Rectal smooth muscle tissue (tissue), 1 donor: ENCODE data around the gene KLK13.

Experiments
- H3K27ac ChIP-seq: one replicate; pipeline ENCODE4 v1.7.0; 2013; ENCODE audit warnings: low read depth, low read length, inconsistent platforms
- H3K27me3 ChIP-seq: one replicate; pipeline ENCODE4 v1.7.0; 2013; ENCODE audit warnings: low read length; ENCODE audit not compliant: control insufficient read depth, insufficient read depth
- H3K36me3 ChIP-seq: one replicate; pipeline ENCODE4 v1.7.0; 2013; ENCODE audit warnings: low read length; ENCODE audit not compliant: control insufficient read depth, insufficient read depth
- H3K4me1 ChIP-seq: one replicate; pipeline ENCODE4 v1.7.0; 2013; ENCODE audit warnings: low read length; ENCODE audit not compliant: control insufficient read depth, insufficient read depth
- H3K4me3 ChIP-seq: one replicate; pipeline ENCODE4 v1.7.0; 2013; ENCODE audit warnings: low read length
- H3K9ac ChIP-seq: one replicate; pipeline ENCODE4 v1.7.0; 2013; ENCODE audit warnings: low read length

The KLK13 gene

DNA sequence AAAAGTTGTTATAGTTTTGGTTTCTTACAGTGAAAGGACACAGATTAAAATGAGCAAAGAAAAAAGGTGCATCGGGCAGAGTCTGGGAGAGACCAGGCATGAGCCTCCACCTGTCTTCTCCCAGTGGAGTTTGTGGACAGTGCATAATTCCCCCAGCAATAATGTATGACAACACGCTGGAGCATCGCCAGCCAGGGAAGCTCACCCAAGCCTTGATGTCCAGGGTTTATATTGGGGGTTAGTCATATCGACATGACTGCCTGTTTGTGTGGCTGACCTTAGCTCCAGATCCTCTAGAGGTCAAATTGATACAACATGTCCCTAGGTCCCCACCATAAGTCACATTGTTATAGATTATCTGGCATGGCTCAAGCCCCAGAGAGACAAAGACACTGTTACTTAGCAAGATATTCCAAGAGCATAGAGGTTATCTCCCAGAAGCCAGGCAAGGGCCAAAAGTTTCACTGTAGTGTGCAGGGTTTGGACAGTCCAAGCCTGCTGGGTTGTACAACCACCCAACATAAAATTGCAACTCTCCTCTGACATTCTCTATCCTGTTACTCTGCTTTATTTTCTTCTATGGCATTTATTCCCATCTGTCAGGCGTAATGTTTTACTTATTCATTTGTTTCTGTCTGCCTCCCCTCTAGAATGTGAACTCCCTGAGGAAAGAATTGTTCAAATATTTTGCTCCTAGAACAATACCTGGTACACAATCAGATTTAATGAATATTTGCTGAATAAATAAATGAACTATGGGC lies 5.6 kb upstream of the KLK13 start:
- no peak overlapping the region for H3K4me3 ChIP-seq
- no peaks in the 10 kb centered on the region for H3K4me1 ChIP-seq
- no peak overlapping the region for H3K27ac ChIP-seq
- no peaks in the 10 kb centered on the region for H3K36me3 ChIP-seq
- no peak overlapping the region for H3K9ac ChIP-seq
- peaks cover 7% of the 10 kb centered on the region for H3K27me3 ChIP-seq

DNA sequence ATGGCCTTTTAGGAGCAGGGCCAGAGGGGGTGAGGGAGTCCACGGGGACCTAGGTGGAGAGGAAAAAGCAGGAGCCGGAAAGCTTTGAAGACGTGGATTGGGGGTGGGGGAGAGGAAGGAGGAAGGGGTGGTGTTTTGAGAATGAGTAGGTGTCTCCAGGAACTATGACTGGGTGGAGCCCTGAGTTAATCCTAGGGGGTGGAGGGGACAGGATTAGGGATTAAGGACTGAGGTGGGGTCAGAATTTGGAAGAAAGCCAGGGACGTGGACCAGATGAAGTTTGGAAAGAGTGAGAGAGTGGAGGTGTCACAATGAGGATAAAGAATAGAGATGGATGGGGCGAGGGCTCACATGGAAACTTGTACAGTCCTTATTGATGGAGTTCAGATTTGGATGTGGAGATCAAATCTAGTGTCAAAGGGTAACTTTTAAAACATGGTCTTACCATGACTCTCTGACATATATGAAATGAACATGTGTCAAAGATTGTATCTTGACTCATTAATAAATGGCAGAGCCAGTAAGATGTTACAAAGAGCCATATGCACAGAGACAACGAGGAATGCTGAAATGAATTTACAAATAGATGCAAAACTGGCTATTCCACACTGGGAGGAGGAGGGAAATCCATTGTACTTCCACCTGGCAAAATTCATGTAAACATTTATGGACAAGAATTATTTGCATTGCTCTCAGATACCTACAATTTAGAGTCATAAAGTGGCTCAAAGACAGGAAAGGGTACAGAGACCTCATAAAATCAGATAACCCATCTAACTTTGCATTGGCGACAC lies 1.7 kb upstream of the KLK13 start:
- H3K27ac ChIP-seq, result no peak overlapping the region
- H3K36me3 ChIP-seq, result no peaks in the 10 kb centered on the region
- no peaks in the 10 kb centered on the region for H3K4me1 ChIP-seq
- no peak overlapping the region for H3K9ac ChIP-seq
- H3K4me3 ChIP-seq, result no peak overlapping the region
- peaks cover 12% of the 10 kb centered on the region for H3K27me3 ChIP-seq

DNA sequence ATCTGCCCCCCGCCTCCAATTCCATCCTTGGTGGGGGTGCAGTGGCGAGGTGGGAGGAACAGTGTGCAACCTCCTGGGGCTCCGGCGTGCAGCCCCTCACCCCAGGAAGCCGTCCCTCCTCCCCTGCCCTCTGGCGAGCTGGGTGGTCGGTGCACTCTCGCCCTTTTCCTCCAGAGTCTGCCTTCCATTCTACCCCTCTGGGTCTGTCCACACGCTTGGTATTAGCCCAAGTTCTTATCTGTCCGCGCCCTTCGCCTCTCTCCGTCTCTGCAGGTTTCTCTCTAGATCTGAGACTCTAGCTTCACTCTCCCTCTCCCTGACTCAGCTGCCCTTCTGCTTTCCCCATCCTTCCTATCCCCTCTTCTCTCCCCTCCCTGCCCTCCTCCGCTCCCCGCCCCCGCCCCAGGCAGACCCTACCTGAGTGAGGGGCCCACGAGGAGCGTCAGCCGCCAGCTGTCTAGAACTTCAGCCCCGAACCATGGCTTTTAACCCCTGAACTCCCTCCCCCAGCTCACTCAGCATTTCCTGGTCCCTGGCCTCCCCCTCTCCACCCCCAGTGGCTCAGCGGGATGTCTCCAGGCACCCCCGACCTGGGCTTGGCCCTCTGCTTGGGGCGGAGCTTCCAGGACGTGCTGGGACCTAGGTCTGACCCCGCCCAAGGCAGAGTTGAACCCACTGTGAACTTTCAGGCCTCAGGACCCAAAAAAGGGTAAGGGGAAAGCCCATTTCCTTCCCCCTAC lies 499 bp upstream of the KLK13 start:
- peaks cover 12% of the 10 kb centered on the region for H3K27me3 ChIP-seq
- H3K4me3 ChIP-seq, result no peak overlapping the region
- H3K36me3 ChIP-seq, result no peaks in the 10 kb centered on the region
- no peaks in the 10 kb centered on the region for H3K4me1 ChIP-seq
- no peak overlapping the region for H3K9ac ChIP-seq
- H3K27ac ChIP-seq, result no peak overlapping the region

DNA sequence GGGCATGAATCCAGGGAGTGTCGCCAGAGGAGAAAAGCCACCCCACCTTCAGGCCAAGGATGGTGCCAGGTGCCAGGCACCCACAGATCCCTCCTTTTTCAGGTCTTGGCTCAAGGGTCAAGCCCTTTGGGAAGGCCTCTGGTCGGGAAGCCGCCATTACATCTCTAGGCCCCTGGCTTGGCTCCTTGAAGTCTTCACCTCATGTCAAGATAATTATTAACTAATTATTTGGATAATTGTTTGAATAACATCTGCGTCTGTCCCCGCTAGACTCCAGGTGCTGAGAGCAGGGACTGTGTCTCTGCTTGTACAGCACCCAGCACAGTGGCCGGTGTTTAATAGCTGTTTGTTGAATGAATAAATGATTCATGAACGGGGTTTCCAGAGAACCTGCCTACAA lies 1.2 kb downstream of the KLK13 start:
- Histone ChIP-seq H3K4me3 (no peak overlapping the region), H3K27ac (no peak overlapping the region), H3K9ac (no peak overlapping the region), H3K4me1 (no peaks in the 10 kb centered on the region), H3K36me3 (no peaks in the 10 kb centered on the region), H3K27me3 (peaks cover 12% of the 10 kb centered on the region)

DNA sequence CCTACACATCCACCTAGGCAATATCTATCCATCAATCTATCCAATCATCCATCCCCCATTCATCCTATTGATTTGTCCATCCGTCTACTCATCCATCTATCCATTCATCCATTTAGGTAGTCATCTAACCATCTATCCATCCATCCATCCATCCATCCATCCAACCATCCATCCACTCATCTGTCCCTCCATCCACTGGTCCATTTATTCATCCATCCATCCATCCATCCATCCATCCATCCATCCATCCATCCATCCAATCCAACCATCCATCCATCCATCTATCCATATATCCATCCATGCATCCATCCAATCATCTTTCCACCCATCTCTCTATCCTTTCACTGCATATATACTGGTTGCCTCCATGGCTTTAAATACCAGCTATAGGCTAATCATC lies 3.9 kb downstream of the KLK13 start:
- Histone ChIP-seq H3K4me1 (no peaks in the 10 kb centered on the region), H3K27me3 (peaks cover 8% of the 10 kb centered on the region), H3K36me3 (no peaks in the 10 kb centered on the region), H3K27ac (no peak overlapping the region), H3K4me3 (no peak overlapping the region), H3K9ac (no peak overlapping the region)

- peaks cover 5% of the 10 kb centered on the region for H3K27me3 ChIP-seq
- no peaks in the 10 kb centered on the region for H3K36me3 ChIP-seq
- H3K27ac ChIP-seq, result no peak overlapping the region
- H3K9ac ChIP-seq, result no peak overlapping the region
- no peak overlapping the region for H3K4me3 ChIP-seq
- no peaks in the 10 kb centered on the region for H3K4me1 ChIP-seq
These were observed 4.6 kb downstream of the KLK13 start for GRCh38 chr19:51060336-51060735.

DNA sequence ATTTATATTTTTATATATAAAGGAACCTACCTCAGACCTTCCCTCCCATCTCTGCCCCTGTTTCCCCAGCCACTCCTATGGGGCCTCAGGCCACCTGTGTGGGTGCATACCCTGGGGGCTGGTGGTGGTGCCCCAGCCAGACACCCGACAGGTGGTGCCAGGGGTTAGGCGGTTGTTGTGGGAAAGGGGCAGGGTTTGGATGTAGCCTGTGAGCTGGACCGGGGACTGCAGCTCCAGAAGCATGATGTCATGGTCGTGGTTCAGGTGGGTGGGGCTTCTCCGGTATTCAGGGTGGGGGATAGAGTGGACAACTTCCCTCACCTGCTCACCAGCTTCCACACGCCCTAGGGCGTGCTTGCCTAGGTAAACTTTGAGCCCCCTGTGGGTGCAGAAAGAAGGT lies 5.2 kb downstream of the KLK13 start:
- H3K9ac ChIP-seq, result no peak overlapping the region

DNA sequence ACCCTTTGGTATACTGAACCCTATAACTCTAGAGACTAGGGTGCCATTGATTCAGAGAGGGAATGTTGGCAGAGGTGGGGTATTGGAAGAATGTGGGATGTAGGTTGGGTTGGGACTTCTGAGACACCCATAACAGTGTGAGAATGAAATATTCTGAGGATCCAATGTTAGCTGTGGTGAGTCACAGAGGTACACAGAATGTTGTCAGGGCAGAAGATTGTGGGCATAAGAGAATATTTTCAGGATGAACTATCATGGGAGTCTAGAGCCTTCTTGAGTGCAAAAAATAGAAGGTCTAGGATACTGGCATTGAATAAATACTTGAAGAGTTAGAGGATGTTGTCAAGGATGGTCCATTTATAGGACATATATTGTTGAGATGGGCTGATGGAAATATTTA lies 9.0 kb downstream of the KLK13 start:
- no peaks in the 10 kb centered on the region for H3K4me1 ChIP-seq
- no peak overlapping the region for H3K27ac ChIP-seq
- no peaks in the 10 kb centered on the region for H3K36me3 ChIP-seq
- H3K9ac ChIP-seq, result no peak overlapping the region
- H3K27me3 ChIP-seq, result no peaks in the 10 kb centered on the region
- H3K4me3 ChIP-seq, result no peak overlapping the region

More for the DNA sequence above, 5.2 kb downstream of the KLK13 start:
- Histone ChIP-seq H3K4me3 (no peak overlapping the region), H3K36me3 (no peaks in the 10 kb centered on the region), H3K4me1 (no peaks in the 10 kb centered on the region), H3K27me3 (peaks cover 5% of the 10 kb centered on the region), H3K27ac (no peak overlapping the region)

- Histone ChIP-seq H3K4me1 (no peaks in the 10 kb centered on the region), H3K27me3 (no peaks in the 10 kb centered on the region), H3K4me3 (no peak overlapping the region), H3K36me3 (no peaks in the 10 kb centered on the region), H3K9ac (no peak overlapping the region), H3K27ac (no peak overlapping the region)
These were observed 17.9 kb downstream of the KLK13 start for GRCh38 chr19:51047031-51047335.

DNA sequence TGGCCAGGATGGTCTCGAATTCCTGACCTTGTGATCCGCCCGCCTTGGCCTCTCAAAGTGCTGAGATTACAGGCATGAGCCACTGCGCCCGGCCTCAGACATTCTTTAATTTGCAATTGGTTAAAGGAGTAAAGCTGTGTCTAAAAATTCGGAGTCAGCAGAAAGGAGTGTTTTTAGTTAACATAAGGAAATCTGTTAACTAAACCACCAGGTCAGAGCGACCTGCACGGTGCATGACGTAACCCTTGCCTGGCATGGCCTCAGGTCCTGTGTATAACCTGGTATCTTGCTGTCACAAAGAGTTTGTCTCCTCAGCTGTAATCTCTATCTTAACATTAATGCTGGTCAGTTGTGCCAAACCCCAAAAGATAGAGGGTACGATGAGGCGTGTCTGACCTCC lies 20.6 kb downstream of the KLK13 start:
- Histone ChIP-seq H3K36me3 (no peaks in the 10 kb centered on the region), H3K4me3 (no peak overlapping the region), H3K27ac (no peak overlapping the region), H3K4me1 (no peaks in the 10 kb centered on the region), H3K9ac (no peak overlapping the region), H3K27me3 (no peaks in the 10 kb centered on the region)

GRCh38 chr19:51043497-51043896 lies 21.4 kb downstream of the KLK13 start:
- H3K36me3 ChIP-seq, result no peaks in the 10 kb centered on the region
- no peak overlapping the region for H3K4me3 ChIP-seq

DNA sequence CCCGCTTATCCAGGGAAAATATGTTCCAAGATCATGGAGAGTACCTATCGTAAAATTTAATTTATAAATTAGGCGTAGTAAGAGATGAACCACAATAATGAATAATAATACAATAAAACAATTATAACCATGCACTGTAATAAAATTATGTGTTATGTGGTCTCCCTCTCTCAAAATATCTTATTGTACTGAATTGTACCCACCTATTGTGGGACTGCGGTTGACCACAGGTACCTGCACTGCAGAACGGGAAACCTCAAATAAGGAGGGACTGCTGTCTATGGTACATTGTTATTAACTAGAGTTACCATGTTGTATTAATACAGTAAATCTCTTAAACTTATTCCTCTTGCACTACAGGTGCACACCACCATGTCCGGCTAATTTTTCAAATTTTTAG lies 24.7 kb downstream of the KLK13 start:
- no peaks in the 10 kb centered on the region for H3K36me3 ChIP-seq
- no peak overlapping the region for H3K27ac ChIP-seq
- no peaks in the 10 kb centered on the region for H3K27me3 ChIP-seq
- no peaks in the 10 kb centered on the region for H3K4me1 ChIP-seq
- H3K4me3 ChIP-seq, result no peak overlapping the region
- no peak overlapping the region for H3K9ac ChIP-seq

More at GRCh38 chr19:51043497-51043896, 21.4 kb downstream of the KLK13 start:
- no peak overlapping the region for H3K9ac ChIP-seq
- no peaks in the 10 kb centered on the region for H3K27me3 ChIP-seq
- H3K27ac ChIP-seq, result no peak overlapping the region
- H3K4me1 ChIP-seq, result no peaks in the 10 kb centered on the region
